Ovary (tissue), 3 donors: Measurements from ENCODE around the gene AFG3L2.

Source experiments
- POLR2A ChIP-seq: fragments of 450-650 bp; IDR thresholded peaks from one replicate; pipeline ENCODE4 v1.6.1; 2017; ENCODE audit warnings: antibody characterized with exemption, mild to moderate bottlenecking, moderate library complexity
- TF ChIP-seq, protein P1 (sequence below), 3 donors: fragments of 450-650 bp in 2 of 3; fragments of 200-600 bp in 1 of 3; IDR thresholded peaks; one replicate each; pipeline versions ENCODE4 v1.5.1 to v1.8.0; 2016 to 2022; ENCODE audit warnings: antibody characterized with exemption in 3 of 3, mild to moderate bottlenecking in 1 of 3
- donor health status: DM: no; HTN: no; CAD: no.

DNA sequence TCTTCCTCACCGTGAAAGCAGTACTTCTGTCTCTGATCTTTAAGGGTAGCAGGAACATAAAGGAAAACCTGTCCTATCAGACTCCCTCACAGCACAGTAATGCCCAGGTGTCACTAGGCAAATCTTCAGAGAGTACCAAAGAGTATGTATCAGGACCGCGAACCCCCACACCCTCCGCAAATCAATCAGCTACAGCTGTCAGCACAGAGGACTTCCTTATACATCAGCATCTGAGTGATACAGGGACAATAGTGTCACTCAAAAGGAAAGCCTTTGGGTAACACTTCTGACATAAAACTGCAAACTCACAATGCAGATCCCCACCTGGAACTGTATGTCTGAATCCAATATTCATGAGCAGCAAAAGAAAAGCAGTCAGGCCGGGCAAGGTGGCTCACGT, 2.6 kb downstream of the AFG3L2 start:
- TF ChIP-seq, protein P1, sequence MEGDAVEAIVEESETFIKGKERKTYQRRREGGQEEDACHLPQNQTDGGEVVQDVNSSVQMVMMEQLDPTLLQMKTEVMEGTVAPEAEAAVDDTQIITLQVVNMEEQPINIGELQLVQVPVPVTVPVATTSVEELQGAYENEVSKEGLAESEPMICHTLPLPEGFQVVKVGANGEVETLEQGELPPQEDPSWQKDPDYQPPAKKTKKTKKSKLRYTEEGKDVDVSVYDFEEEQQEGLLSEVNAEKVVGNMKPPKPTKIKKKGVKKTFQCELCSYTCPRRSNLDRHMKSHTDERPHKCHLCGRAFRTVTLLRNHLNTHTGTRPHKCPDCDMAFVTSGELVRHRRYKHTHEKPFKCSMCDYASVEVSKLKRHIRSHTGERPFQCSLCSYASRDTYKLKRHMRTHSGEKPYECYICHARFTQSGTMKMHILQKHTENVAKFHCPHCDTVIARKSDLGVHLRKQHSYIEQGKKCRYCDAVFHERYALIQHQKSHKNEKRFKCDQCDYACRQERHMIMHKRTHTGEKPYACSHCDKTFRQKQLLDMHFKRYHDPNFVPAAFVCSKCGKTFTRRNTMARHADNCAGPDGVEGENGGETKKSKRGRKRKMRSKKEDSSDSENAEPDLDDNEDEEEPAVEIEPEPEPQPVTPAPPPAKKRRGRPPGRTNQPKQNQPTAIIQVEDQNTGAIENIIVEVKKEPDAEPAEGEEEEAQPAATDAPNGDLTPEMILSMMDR (IDR thresholded peaks at IDR 0.05), result no peak
- no peak for TF ChIP-seq POLR2A
